ENCODE measurements around the gene APEH. TPM values are rescaled to one million over a fixed set of nuclear protein-coding genes. Genes with fewer than 3 reads are reported as not detected.

Gene APEH
- total and polyA plus RNA-seq, 10 of the 15 experiments (the other 5 are each of a cell fraction or from before 2014, with no cell fraction given) = 74.4 to 214 (median 131) TPM

GRCh38 chr3:49675912-49676311, 1.8 kb downstream of the APEH start:
- ChIA-PET POLR2A (no interaction called here), RAD21 (ENCODE audit: unreplicated experiment) (interaction anchor here (2.2 kb wide), 1 partner anchor 137 kb away, joined by 8 read pairs; no protein-coding TSS in a partner anchor), CTCF (interaction anchor here (0.6 to 3.0 kb wide), 5 partner anchors 13 to 137 kb away, joined by 3 to 15 read pairs (median 3); partner anchors contain the start of genes MST1 and RNF123), SMC1A (ENCODE audit: uncharacterized antibody, unreplicated experiment) (no interaction called here)
- H4K20me1 ChIP-seq (ENCODE audit: control insufficient read depth, insufficient read depth) = no peaks in the 10 kb centered on the region
- no peak overlapping the region for H3K9ac ChIP-seq (ENCODE audit: control insufficient read depth, insufficient read depth, low read length)
- no peak overlapping the region for H3K4me3 ChIP-seq
- no peak overlapping the region for H3K4me2 ChIP-seq (ENCODE audit: control insufficient read depth, insufficient read depth)
- H3K27me3 ChIP-seq (replicated peaks in 1 of 2; ENCODE audit: control insufficient read depth in 2 of 2, insufficient read depth in 2 of 2, low read length in 1 of 2) = no peaks in the 10 kb centered on the region
- no peaks in the 10 kb centered on the region for H3K9me3 ChIP-seq (replicated peaks; ENCODE audit: control insufficient read depth, insufficient read depth, low read length)
- no peak for FAIRE-seq
- no peak for ATAC-seq
- no peak overlapping the region for H2AFZ ChIP-seq (ENCODE audit: control insufficient read depth, low read depth, low read length)
- DNase-seq (ENCODE audit: low read depth, low spot score) = no peak
- no peak overlapping the region for H3K27ac ChIP-seq (ENCODE audit: control insufficient read depth, insufficient read depth)
- H3K4me1 ChIP-seq (ENCODE audit: control insufficient read depth, insufficient read depth, low read length) = peaks cover 10% of the 10 kb centered on the region
- in situ Hi-C loops (cut with MboI) (loop anchor here (10.0 kb wide), 1 partner anchor 141 kb away; no protein-coding TSS in a partner anchor), intact Hi-C loops (cut with micrococcal nuclease; ENCODE audit: unreplicated experiment) (loop anchor here (10.0 kb wide), 1 partner anchor 651 kb away; the partner anchor contains the start of genes IMPDH2 and NDUFAF3)
- peaks cover 17 to 18% of the 10 kb centered on the region in 2 experiments for H3K36me3 ChIP-seq (ENCODE audit: control insufficient read depth in 2 of 2, insufficient read depth in 2 of 2, low read length in 1 of 2)
- WGBS (ENCODE audit: insufficient coverage, insufficient replicate concordance, low lambda C conversion rate, missing lambda C conversion rate) = 89% methylated on average over 11 of the region's 11 CpGs
- TSS peak; percentile 56 for BruUV-seq (replicated peaks)
- TF ChIP-seq NFIC (IDR thresholded peaks at IDR 0.05; ENCODE audit: low read depth, low read length) (no peak), TCF12 (IDR thresholded peaks at IDR 0.05; ENCODE audit: low read depth, low read length) (no peak), ATF2 (IDR thresholded peaks at IDR 0.05; ENCODE audit: low read length) (no peak), ZNF274 (IDR thresholded peaks at IDR 0.05; ENCODE audit: insufficient read depth, insufficient read length) (no peak), CBX3 (IDR thresholded peaks at IDR 0.05; ENCODE audit: borderline replicate concordance, low read depth) (no peak), USF1 (IDR thresholded peaks at IDR 0.05; ENCODE audit: borderline replicate concordance, extremely low read length, insufficient read depth, low read depth, low read length) (no peak), RELA (IDR thresholded peaks at IDR 0.05; ENCODE audit: borderline replicate concordance, partially characterized antibody) (no peak), HCFC1 (IDR thresholded peaks at IDR 0.05; ENCODE audit: low read length) (no peak), SIN3A (IDR thresholded peaks at IDR 0.05; ENCODE audit: low read depth, low read length) (no peak)
- peaks cover 20% of the 10 kb centered on the region for H3K79me2 ChIP-seq (ENCODE audit: control insufficient read depth, insufficient read depth, low read length)

Data from GM12878 (cell line).